HG03135 (cell line): ENCODE measurements around the gene COQ2.

ENCODE experiments used
- ATAC-seq: cut with Tn5 transposase; IDR thresholded peaks from one replicate; pipeline ENCODE4 v1.9.1; 2021; ENCODE audit warnings: mild to moderate bottlenecking, moderate library complexity; ENCODE audit not compliant: unreplicated experiment

Gene COQ2

GRCh38 chr4:83219344-83220331, 65.0 kb downstream of the COQ2 start:
- ATAC-seq: no peak

GRCh38 chr4:83217721-83218522, 66.7 kb downstream of the COQ2 start:
- ATAC-seq: peak; percentile 75

DNA sequence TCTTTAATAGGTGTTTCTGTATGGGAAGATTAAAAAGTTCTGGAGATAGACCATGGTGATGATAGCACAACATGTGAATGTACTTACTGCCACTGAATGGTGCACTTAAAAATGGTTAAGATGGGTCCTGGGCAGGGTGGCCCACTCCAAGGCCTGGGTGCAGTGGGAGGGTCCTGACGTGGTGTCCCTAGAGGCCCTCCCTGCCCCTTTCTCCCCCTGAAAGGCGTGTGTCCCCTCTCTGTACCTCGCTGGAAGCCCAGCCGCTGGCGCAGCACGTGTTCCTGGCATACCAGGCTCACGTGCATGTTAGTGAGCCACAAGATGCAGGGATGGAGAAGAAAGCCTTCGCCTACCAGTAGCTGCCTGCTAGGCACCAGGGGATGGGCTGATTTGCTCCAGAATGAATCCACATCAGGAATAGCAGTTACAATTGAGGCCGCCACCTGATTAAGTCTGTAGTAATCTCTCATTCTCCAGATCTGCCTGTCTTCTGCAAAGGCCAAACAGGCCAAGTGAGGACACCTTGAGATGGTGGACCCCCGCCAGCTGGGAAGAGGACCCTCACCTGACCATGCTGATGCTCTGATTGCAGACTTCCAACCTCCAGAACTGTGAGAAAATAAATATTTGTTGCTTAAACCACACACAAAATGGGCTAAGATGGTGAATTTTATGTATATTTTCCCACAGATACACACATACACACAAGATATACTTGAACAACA, 67.5 kb downstream of the COQ2 start:
- no peak for ATAC-seq

GRCh38 chr4:83214079-83214478, 70.5 kb downstream of the COQ2 start:
- ATAC-seq: no peak
